Activated CD8-positive, alpha-beta memory T cell treated with anti-CD3 and anti-CD28 coated beads for 36 hours (primary cell): Measurements from ENCODE around the gene SCPEP1. TPM values are rescaled to one million over a fixed set of nuclear protein-coding genes. Genes with fewer than 3 reads are reported as not detected.

ENCODE experiments used
- CTCF ChIA-PET: fragments of 350-600 bp; sonication (Branson Sonifier 250); formaldehyde crosslinking; loops from one replicate; lab custom pipeline; 2021; ENCODE audit warnings: antibody characterized with exemption; lab: Charles Lee
- POLR2A ChIA-PET: fragments of 350-600 bp; sonication (Branson Sonifier 250); formaldehyde crosslinking; loops from one replicate; lab custom pipeline; 2021; ENCODE audit warnings: antibody characterized with exemption; lab: Charles Lee
- total RNA-seq, 2 experiments: library from RNA; stranded (reverse); gene quantifications; one replicate each; pipeline ENCODE4 v1.2.3, GENCODE V29; 2021

The SCPEP1 gene
- total RNA-seq, 2 experiments from 2014 or later, result 24.4 to 25.6 TPM

- ChIA-PET CTCF (interaction anchor here (0.7 to 0.8 kb wide), 2 partner anchors 11 to 543 kb away, joined by 3 read pairs; no protein-coding TSS in a partner anchor), POLR2A (no interaction called here)
Observed at GRCh38 chr17:57021226-57021940, 43.5 kb downstream of the SCPEP1 start.

GRCh38 chr17:57025876-57026275, 47.9 kb downstream of the SCPEP1 start:
- ChIA-PET CTCF (no interaction called here), POLR2A (no interaction called here)

- POLR2A ChIA-PET, result no interaction called here
- CTCF ChIA-PET, result no interaction called here
Observed at GRCh38 chr17:57027852-57028251, 49.9 kb downstream of the SCPEP1 start.

- ChIA-PET CTCF (interaction anchor here (1.0 kb wide), 1 partner anchor 11 kb away, joined by 3 read pairs; no protein-coding TSS in a partner anchor), POLR2A (no interaction called here)
Observed at GRCh38 chr17:57032343-57032742, 54.4 kb downstream of the SCPEP1 start.

GRCh38 chr17:57033296-57033695, 55.4 kb downstream of the SCPEP1 start:
- POLR2A ChIA-PET, result no interaction called here
- CTCF ChIA-PET, result no interaction called here

- POLR2A ChIA-PET, result no interaction called here
- CTCF ChIA-PET, result interaction anchor here (0.5 kb wide), 1 partner anchor 1561 kb away, joined by 3 read pairs; no protein-coding TSS in a partner anchor
Observed at GRCh38 chr17:57034807-57035754, 57.1 kb downstream of the SCPEP1 start.

GRCh38 chr17:57035971-57036481, 58.1 kb downstream of the SCPEP1 start:
- CTCF ChIA-PET, result interaction anchor here (0.5 kb wide), 1 partner anchor 1560 kb away, joined by 3 read pairs; no protein-coding TSS in a partner anchor
- POLR2A ChIA-PET, result no interaction called here

- ChIA-PET POLR2A (no interaction called here), CTCF (no interaction called here)
Observed at GRCh38 chr17:57037411-57037810, 59.5 kb downstream of the SCPEP1 start.

- POLR2A ChIA-PET, result no interaction called here
- CTCF ChIA-PET, result no interaction called here
Observed at GRCh38 chr17:57038486-57038885, 60.6 kb downstream of the SCPEP1 start.

- ChIA-PET CTCF (no interaction called here), POLR2A (no interaction called here)
Observed at GRCh38 chr17:57040571-57040970, 62.6 kb downstream of the SCPEP1 start.

GRCh38 chr17:57043276-57043675, 65.3 kb downstream of the SCPEP1 start:
- POLR2A ChIA-PET, result no interaction called here
- CTCF ChIA-PET, result no interaction called here

GRCh38 chr17:57044976-57045867, 67.3 kb downstream of the SCPEP1 start:
- ChIA-PET CTCF (no interaction called here), POLR2A (interaction anchor here (0.6 kb wide), 1 partner anchor 1586 kb away, joined by 3 read pairs; no protein-coding TSS in a partner anchor)

- ChIA-PET CTCF (no interaction called here), POLR2A (interaction anchor here (0.6 kb wide), 1 partner anchor 1587 kb away, joined by 3 read pairs; no protein-coding TSS in a partner anchor)
Observed at GRCh38 chr17:57045868-57046704, 68.2 kb downstream of the SCPEP1 start.

- POLR2A ChIA-PET, result interaction anchor here (0.6 kb wide), 1 partner anchor 218 kb away, joined by 5 read pairs; no protein-coding TSS in a partner anchor
Observed at GRCh38 chr17:57046749-57047148, 68.8 kb downstream of the SCPEP1 start.

GRCh38 chr17:57048096-57048495, 70.2 kb downstream of the SCPEP1 start:
- POLR2A ChIA-PET, result interaction anchor here (0.5 kb wide), 1 partner anchor 23 kb away, joined by 3 read pairs; no protein-coding TSS in a partner anchor
- CTCF ChIA-PET, result no interaction called here

More at GRCh38 chr17:57046749-57047148, 68.8 kb downstream of the SCPEP1 start:
- CTCF ChIA-PET, result no interaction called here

- POLR2A ChIA-PET, result no interaction called here
- CTCF ChIA-PET, result no interaction called here
Observed at GRCh38 chr17:57050306-57050705, 72.4 kb downstream of the SCPEP1 start.

GRCh38 chr17:57051886-57052361, 74.0 kb downstream of the SCPEP1 start:
- POLR2A ChIA-PET, result interaction anchor here (0.6 kb wide), 1 partner anchor 74 kb away, joined by 4 read pairs; no protein-coding TSS in a partner anchor
- CTCF ChIA-PET, result no interaction called here
